ENCODE data around the gene PRDM12. TPM values are rescaled to one million over a fixed set of nuclear protein-coding genes. Genes with fewer than 3 reads are reported as not detected.

PRDM12 gene
- total and polyA plus RNA-seq, 11 donors, result 0.14 TPM; not detected in 10

- Histone ChIP-seq H3K27me3 (peaks cover 0 to 47% (median 6%) of the 10 kb centered on the region in 9 donors), H3K4me3 (no peak overlapping the region), H3K27ac (no peak overlapping the region), H3K36me3 (no peaks in the 10 kb centered on the region), H3K4me1 (no peaks in the 10 kb centered on the region), H3K9me3 (peaks cover 0 to 2% (median 0%) of the 10 kb centered on the region in 12 donors)
- ATAC-seq (no peak), DNase-seq (no peak)
- WGBS, 4 donors, result 79 to 86% (median 83%) methylated on average over 15 of the region's 15 CpGs
- intact Hi-C loops (cut with DNase I), result no loop called here
- TF ChIP-seq POLR2A (IDR thresholded peaks at IDR 0.05) (no peak), CTCF (IDR thresholded peaks at IDR 0.05) (no peak)
These were observed 13.2 kb upstream of the PRDM12 start for GRCh38 chr9:130651221-130651620.

- TF ChIP-seq POLR2A (IDR thresholded peaks at IDR 0.05) (no peak), CTCF (IDR thresholded peaks at IDR 0.05) (no peak)
- ATAC-seq (no peak), DNase-seq (no peak)
- 93 to 95% (median 94%) methylated on average over 18 of the region's 18 CpGs for WGBS, 4 donors
- no peak overlapping the region for H3K27ac ChIP-seq
- H3K36me3 ChIP-seq, result no peaks in the 10 kb centered on the region
- no peak overlapping the region for H3K4me3 ChIP-seq
- intact Hi-C loops (cut with DNase I), result no loop called here
- H3K4me1 ChIP-seq, result no peaks in the 10 kb centered on the region
- peaks cover 0 to 53% (median 10%) of the 10 kb centered on the region in 9 donors for H3K27me3 ChIP-seq
- no peaks in the 10 kb centered on the region for H3K9me3 ChIP-seq
These were observed 12.6 kb upstream of the PRDM12 start for GRCh38 chr9:130651752-130652151.

- TF ChIP-seq CTCF (IDR thresholded peaks at IDR 0.05) (no peak), POLR2A (IDR thresholded peaks at IDR 0.05) (no peak)
- H3K4me1 ChIP-seq, result peaks cover 0 to 6% (median under 1%) of the 10 kb centered on the region in 12 donors
- H3K9me3 ChIP-seq, result no peaks in the 10 kb centered on the region
- no peaks in the 10 kb centered on the region for H3K36me3 ChIP-seq
- no peak overlapping the region for H3K27ac ChIP-seq
- H3K4me3 ChIP-seq, result no peak overlapping the region
- ATAC-seq (no peak), DNase-seq (peak in 1 of 5 donors; percentile 0)
- 77 to 93% (median 84%) methylated on average over 6 of the region's 6 CpGs for WGBS, 4 donors
- intact Hi-C loops (cut with DNase I), result no loop called here
- peaks cover 16 to 73% (median 40%) of the 10 kb centered on the region in 9 donors for H3K27me3 ChIP-seq
These were observed 9.5 kb upstream of the PRDM12 start for GRCh38 chr9:130654879-130655278.

- no peak for TF ChIP-seq POLR2A (IDR thresholded peaks at IDR 0.05)
- TF ChIP-seq CTCF (IDR thresholded peaks at IDR 0.05), result no peak
- Histone ChIP-seq H3K9me3 (no peaks in the 10 kb centered on the region), H3K4me3 (peak overlapping the region in 1 of 12 donors; percentile 38), H3K27me3 (peaks cover 58 to 96% (median 78%) of the 10 kb centered on the region in 9 donors), H3K36me3 (no peaks in the 10 kb centered on the region), H3K4me1 (peaks cover 0 to 48% (median 31%) of the 10 kb centered on the region in 12 donors), H3K27ac (no peak overlapping the region)
- WGBS, 4 donors, result 11 to 30% (median 13%) methylated on average over 22 to 52 of the region's 52 CpGs
- no peak for ATAC-seq
- no peak for DNase-seq
- intact Hi-C loops (cut with DNase I), result no loop called here
These were observed 5.3 kb upstream of the PRDM12 start for GRCh38 chr9:130658893-130659698.

Data from heart left ventricle (tissue), 16 donors.